NOMO-1 treated with dmso at 0.1 percent for 144 hours (cell line): ENCODE data around the gene PROZ.
"Not testable (repeated sequence)": the region's sequence is repeated elsewhere in the genome, so short reads cannot be mapped to it uniquely, and the experiment has no call there.

ENCODE experiments used
- DNase-seq: peaks from one replicate; lab custom pipeline; 2025; ENCODE audit not compliant: unreplicated experiment; lab: John Stamatoyannopoulos, UW

PROZ gene, protein sequence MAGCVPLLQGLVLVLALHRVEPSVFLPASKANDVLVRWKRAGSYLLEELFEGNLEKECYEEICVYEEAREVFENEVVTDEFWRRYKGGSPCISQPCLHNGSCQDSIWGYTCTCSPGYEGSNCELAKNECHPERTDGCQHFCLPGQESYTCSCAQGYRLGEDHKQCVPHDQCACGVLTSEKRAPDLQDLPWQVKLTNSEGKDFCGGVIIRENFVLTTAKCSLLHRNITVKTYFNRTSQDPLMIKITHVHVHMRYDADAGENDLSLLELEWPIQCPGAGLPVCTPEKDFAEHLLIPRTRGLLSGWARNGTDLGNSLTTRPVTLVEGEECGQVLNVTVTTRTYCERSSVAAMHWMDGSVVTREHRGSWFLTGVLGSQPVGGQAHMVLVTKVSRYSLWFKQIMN

DNA sequence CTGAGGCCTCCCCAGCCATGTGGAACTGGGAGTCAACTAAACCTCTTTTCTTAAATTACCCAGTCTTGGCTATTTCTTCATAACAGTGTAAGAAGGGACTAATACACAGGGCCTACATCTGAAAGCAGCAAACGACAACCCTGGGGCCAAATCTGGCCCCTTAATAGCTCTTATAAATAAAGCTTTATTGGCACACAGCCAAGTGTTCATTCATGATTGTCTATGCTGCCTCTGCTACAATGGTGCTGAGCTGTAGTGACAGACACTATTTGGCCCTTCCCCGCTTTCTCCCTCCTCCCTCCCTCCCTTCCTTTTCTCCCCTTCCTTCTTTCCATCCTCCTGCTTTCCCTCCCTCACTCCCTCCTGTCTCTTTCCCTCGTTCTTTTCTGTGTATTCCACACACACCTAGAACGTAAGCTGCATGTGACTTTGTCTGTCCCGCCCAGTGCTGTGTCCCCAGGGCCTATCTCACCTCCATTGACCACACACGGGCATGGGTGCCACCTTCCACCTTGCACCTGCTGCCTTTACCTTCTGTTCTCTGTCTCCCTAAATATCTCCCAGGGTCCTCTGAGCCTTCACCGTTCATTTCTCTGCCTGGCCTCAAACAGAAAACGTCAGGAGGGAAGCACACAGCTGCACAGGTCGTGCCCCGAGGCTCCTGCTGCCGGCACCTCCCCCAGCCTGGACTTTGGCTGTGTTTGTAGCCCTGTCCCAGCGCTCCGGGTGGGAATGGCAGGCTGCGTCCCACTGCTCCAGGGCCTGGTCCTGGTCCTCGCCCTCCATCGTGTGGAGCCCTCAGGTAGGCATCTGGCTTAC is at the start of gene PROZ:
Gene PROZ, plus strand, starts transcription at position 720 of the 819 bp plus-strand sequence. Its CDS starts 13 bp downstream, at position 733.
- no peak for DNase-seq

GRCh38 chr13:113109151-113110047 is 49.0 kb upstream of the PROZ start:
- no peak for DNase-seq

- DNase-seq, result no peak
These were observed 48.2 kb upstream of the PROZ start for GRCh38 chr13:113110048-113110851.

DNA sequence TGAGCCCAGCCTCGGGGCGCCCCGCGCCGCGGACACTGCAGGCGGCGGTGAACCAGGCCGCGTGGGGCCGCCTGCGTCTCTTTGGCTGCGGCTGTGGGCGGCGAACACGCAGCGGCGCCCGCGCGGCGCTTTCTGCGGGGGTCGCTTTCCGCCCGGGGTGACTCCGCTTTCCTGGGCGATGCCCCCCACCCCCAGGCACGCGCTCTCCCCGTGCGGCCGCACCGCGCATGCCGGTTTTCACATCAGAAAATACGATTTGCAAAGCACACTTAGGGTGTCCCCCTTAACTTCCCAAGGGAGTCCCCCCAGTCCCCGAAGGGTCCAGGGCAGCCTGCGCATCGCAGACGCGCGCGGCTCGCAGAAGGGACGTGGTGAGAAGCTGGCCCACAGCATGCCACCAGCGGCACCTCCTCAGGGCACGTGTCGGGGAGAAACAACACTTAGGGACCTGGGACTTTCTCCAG is 47.6 kb upstream of the PROZ start:
- no peak for DNase-seq

GRCh38 chr13:113111821-113112220 is 46.6 kb upstream of the PROZ start:
- not testable (repeated sequence) for DNase-seq

GRCh38 chr13:113112475-113112874 is 46.0 kb upstream of the PROZ start:
- DNase-seq, result not testable (repeated sequence)

- DNase-seq, result no peak
These were observed 45.3 kb upstream of the PROZ start for GRCh38 chr13:113112893-113113845.

DNA sequence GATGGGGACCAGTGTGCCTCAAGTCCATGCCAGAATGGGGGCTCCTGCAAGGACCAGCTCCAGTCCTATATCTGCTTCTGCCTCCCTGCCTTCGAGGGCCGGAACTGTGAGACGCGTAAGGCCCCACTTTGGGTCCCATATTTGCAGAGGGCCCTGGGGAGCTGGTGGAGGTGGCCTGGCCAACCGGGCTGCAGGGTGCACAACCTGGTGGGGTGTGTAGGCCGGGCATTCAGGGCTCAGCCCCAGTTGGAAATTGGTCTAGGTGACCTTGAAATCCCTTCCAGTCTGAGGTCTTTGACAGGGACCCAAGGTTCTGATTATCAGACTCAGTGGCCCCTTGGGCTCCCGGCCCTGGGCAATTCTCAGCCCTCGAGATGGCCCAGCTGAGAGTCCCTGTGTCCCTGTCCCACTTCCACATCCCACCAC is 44.6 kb upstream of the PROZ start:
- DNase-seq, result no peak

DNA sequence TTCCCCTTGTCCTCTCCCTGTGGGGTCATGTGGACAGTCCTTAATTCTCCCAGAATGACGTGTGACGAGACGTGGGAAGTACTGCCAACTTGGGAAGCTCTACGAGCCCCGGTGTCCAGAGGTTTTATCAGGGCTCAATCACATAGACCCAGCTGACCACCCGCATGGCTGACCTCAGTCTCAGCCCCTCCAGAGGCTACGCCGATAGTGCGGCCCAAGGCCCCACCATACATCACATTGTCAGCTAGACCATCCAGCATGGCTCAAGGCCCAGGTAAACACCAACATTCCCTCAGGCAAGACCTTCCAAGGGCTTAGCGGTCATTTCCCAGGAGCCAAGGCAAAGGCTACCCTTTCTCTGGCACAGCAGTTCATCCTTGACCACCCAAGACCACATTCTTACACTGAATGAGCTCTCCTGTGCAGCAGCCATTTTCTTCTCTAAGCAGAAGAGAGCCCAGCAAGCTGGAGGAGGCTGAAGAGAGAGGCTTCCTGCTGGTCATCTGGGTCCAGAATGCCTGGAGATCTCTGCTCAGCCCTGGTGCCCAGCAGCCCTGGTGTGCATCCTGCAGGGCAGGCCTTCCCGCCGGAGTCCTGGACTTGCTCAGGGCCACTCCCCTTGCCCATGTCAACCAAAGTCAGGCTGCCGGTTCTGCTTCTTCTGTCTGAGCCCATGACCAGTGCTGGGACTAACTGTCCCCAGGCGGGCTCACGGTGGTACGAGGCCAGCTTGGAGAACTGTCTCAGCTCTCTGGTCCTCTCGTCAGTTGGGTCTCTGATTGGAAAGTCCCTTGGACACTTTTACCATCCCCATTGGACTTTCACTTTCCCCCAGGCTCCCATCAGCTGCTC is 43.7 kb upstream of the PROZ start:
- DNase-seq, result no peak

GRCh38 chr13:113115363-113116205 is 42.9 kb upstream of the PROZ start:
- DNase-seq, result no peak

- no peak for DNase-seq
These were observed 42.1 kb upstream of the PROZ start for GRCh38 chr13:113116206-113116800.

DNA sequence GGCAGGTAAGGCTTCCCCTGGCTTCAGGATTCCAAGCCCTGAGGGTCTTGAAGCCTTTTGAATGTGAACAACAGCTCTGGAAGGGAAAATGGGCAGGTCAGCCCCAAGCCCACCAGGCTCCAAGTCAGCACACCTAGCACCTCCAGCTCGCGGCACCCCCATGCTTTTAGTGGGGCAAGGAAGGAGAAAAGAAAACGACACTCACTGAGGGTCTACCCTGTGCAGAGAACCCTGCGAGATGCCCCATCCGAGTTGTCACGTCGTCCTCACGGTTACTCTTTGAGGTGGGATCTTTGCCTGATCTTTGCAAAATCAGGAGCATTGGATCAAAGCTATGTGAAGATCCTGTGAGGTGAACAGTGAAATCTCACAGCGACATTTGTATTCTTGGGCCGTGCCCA is 41.6 kb upstream of the PROZ start:
- DNase-seq, result no peak

DNA sequence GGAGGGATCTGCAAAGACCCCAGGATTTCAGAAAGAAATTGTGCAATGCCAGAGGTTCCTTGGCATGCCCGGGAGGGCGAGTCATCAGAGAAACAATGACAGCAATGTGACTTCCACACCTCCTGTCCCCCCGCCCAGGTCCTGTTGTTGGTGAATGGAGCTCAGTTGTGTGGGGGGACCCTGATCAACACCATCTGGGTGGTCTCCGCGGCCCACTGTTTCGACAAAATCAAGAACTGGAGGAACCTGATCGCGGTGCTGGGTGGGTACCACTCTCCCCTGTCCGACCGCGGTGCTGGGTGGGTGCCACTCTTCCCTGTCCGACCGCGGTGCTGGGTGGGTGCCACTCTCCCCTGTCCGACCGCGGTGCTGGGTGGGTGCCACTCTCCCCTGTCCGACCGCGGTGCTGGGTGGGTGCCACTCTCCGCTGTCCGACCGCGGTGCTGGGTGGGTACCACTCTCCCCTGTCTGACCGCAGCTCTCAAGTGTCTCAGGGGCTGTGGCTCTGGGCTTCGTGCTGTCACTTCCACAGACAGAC is 41.0 kb upstream of the PROZ start:
- DNase-seq, result no peak

GRCh38 chr13:113117911-113118260 is 40.6 kb upstream of the PROZ start:
- no peak for DNase-seq

GRCh38 chr13:113118261-113119021 is 40.0 kb upstream of the PROZ start:
- no peak for DNase-seq
